ENCODE data around the gene SPOCK2. TPM values are rescaled to one million over a fixed set of nuclear protein-coding genes. Genes with fewer than 3 reads are reported as not detected.

The SPOCK2 gene
- total and polyA plus RNA-seq, 2 of the 13 experiments (the other 11 are each of a cell fraction or from before 2014, with no cell fraction given) = 8.6 to 30.6 TPM

DNA sequence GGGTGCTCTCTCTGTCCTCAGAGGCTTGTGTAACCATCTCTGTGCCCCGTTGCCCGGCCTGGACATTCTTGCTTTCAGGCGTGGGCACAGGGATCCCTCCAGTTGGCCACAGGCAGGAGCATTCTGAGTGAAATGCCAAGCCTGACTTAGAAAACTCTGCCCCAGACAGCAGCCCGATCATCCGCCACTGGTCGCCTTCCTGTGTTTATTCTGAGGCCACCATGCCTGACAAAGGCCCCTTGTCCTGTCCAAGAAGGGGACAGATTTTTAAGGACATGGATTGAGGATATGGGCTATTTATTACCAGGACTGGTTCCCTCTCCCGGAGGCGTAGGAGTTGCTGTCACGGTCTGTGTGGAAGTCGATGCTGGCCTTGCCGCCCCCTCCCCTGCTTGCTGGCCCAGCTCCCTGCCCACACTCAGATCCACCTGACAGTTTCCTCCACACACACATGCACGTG, 54.3 kb downstream of the SPOCK2 start (continued):
- TF ChIP-seq, protein P1, sequence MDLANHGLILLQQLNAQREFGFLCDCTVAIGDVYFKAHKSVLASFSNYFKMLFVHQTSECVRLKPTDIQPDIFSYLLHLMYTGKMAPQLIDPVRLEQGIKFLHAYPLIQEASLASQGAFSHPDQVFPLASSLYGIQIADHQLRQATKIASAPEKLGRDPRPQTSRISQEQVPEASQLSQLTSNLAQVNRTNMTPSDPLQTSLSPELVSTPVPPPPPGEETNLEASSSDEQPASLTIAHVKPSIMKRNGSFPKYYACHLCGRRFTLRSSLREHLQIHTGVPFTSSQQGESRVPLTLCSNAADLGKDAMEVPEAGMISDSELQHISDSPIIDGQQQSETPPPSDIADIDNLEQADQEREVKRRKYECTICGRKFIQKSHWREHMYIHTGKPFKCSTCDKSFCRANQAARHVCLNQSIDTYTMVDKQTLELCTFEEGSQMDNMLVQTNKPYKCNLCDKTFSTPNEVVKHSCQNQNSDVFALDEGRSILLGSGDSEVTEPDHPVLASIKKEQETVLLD (CRISPR knock-in tag; IDR thresholded peaks at IDR 0.05; ENCODE audit: low read depth) = no peak
- TF ChIP-seq U2AF1 (optimal IDR thresholded peaks at IDR 0.05; ENCODE audit: low read depth, low read length) = no peak
- TF ChIP-seq, protein P2, sequence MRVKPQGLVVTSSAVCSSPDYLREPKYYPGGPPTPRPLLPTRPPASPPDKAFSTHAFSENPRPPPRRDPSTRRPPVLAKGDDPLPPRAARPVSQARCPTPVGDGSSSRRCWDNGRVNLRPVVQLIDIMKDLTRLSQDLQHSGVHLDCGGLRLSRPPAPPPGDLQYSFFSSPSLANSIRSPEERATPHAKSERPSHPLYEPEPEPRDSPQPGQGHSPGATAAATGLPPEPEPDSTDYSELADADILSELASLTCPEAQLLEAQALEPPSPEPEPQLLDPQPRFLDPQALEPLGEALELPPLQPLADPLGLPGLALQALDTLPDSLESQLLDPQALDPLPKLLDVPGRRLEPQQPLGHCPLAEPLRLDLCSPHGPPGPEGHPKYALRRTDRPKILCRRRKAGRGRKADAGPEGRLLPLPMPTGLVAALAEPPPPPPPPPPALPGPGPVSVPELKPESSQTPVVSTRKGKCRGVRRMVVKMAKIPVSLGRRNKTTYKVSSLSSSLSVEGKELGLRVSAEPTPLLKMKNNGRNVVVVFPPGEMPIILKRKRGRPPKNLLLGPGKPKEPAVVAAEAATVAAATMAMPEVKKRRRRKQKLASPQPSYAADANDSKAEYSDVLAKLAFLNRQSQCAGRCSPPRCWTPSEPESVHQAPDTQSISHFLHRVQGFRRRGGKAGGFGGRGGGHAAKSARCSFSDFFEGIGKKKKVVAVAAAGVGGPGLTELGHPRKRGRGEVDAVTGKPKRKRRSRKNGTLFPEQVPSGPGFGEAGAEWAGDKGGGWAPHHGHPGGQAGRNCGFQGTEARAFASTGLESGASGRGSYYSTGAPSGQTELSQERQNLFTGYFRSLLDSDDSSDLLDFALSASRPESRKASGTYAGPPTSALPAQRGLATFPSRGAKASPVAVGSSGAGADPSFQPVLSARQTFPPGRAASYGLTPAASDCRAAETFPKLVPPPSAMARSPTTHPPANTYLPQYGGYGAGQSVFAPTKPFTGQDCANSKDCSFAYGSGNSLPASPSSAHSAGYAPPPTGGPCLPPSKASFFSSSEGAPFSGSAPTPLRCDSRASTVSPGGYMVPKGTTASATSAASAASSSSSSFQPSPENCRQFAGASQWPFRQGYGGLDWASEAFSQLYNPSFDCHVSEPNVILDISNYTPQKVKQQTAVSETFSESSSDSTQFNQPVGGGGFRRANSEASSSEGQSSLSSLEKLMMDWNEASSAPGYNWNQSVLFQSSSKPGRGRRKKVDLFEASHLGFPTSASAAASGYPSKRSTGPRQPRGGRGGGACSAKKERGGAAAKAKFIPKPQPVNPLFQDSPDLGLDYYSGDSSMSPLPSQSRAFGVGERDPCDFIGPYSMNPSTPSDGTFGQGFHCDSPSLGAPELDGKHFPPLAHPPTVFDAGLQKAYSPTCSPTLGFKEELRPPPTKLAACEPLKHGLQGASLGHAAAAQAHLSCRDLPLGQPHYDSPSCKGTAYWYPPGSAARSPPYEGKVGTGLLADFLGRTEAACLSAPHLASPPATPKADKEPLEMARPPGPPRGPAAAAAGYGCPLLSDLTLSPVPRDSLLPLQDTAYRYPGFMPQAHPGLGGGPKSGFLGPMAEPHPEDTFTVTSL (CRISPR knock-in tag; IDR thresholded peaks at IDR 0.05; ENCODE audit: borderline replicate concordance) = no peak
- TF ChIP-seq ZNF792 (CRISPR knock-in tag; IDR thresholded peaks at IDR 0.05) = no peak
- TF ChIP-seq, protein P3, sequence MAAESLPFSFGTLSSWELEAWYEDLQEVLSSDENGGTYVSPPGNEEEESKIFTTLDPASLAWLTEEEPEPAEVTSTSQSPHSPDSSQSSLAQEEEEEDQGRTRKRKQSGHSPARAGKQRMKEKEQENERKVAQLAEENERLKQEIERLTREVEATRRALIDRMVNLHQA (CRISPR knock-in tag; IDR thresholded peaks at IDR 0.05) = no peak
- TF ChIP-seq, protein P4, sequence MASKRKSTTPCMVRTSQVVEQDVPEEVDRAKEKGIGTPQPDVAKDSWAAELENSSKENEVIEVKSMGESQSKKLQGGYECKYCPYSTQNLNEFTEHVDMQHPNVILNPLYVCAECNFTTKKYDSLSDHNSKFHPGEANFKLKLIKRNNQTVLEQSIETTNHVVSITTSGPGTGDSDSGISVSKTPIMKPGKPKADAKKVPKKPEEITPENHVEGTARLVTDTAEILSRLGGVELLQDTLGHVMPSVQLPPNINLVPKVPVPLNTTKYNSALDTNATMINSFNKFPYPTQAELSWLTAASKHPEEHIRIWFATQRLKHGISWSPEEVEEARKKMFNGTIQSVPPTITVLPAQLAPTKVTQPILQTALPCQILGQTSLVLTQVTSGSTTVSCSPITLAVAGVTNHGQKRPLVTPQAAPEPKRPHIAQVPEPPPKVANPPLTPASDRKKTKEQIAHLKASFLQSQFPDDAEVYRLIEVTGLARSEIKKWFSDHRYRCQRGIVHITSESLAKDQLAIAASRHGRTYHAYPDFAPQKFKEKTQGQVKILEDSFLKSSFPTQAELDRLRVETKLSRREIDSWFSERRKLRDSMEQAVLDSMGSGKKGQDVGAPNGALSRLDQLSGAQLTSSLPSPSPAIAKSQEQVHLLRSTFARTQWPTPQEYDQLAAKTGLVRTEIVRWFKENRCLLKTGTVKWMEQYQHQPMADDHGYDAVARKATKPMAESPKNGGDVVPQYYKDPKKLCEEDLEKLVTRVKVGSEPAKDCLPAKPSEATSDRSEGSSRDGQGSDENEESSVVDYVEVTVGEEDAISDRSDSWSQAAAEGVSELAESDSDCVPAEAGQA (IDR thresholded peaks at IDR 0.05; ENCODE audit: low read depth) = no peak
- TF ChIP-seq, protein P4 (CRISPR knock-in tag; IDR thresholded peaks at IDR 0.05; ENCODE audit: borderline replicate concordance) = no peak
- no peak for TF ChIP-seq ZNF839 (CRISPR knock-in tag; IDR thresholded peaks at IDR 0.05; ENCODE audit: borderline replicate concordance)
- TF ChIP-seq, protein P5, sequence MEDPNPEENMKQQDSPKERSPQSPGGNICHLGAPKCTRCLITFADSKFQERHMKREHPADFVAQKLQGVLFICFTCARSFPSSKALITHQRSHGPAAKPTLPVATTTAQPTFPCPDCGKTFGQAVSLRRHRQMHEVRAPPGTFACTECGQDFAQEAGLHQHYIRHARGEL (CRISPR knock-in tag; IDR thresholded peaks at IDR 0.05) = no peak
- TF ChIP-seq, protein P6, sequence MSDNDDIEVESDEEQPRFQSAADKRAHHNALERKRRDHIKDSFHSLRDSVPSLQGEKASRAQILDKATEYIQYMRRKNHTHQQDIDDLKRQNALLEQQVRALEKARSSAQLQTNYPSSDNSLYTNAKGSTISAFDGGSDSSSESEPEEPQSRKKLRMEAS (IDR thresholded peaks at IDR 0.05) = no peak
- TF ChIP-seq, protein P7, sequence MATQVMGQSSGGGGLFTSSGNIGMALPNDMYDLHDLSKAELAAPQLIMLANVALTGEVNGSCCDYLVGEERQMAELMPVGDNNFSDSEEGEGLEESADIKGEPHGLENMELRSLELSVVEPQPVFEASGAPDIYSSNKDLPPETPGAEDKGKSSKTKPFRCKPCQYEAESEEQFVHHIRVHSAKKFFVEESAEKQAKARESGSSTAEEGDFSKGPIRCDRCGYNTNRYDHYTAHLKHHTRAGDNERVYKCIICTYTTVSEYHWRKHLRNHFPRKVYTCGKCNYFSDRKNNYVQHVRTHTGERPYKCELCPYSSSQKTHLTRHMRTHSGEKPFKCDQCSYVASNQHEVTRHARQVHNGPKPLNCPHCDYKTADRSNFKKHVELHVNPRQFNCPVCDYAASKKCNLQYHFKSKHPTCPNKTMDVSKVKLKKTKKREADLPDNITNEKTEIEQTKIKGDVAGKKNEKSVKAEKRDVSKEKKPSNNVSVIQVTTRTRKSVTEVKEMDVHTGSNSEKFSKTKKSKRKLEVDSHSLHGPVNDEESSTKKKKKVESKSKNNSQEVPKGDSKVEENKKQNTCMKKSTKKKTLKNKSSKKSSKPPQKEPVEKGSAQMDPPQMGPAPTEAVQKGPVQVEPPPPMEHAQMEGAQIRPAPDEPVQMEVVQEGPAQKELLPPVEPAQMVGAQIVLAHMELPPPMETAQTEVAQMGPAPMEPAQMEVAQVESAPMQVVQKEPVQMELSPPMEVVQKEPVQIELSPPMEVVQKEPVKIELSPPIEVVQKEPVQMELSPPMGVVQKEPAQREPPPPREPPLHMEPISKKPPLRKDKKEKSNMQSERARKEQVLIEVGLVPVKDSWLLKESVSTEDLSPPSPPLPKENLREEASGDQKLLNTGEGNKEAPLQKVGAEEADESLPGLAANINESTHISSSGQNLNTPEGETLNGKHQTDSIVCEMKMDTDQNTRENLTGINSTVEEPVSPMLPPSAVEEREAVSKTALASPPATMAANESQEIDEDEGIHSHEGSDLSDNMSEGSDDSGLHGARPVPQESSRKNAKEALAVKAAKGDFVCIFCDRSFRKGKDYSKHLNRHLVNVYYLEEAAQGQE (IDR thresholded peaks at IDR 0.05; ENCODE audit: borderline replicate concordance in 1 of 2, low read depth in 1 of 2, low read length in 2 of 2) = no peak

All from HepG2 (cell line).